Natural killer cell (primary cell): ENCODE data around the gene CHL1. TPM values are rescaled to one million over a fixed set of nuclear protein-coding genes. Genes with fewer than 3 reads are reported as not detected.

ENCODE experiments used
- ATAC-seq, 3 donors: fragments of 150-1000 bp in 2 of 3; fragments of 200-7000 bp in 1 of 3; cut with Tn5 transposase; 1 replicate in 1 of 3; 2 replicates in 2 of 3; pipeline ENCODE4 v1.10.0; 2021; ENCODE audit warnings: mild to moderate bottlenecking in 2 of 3, moderate library complexity in 2 of 3
- DNase-seq, 2 donors: peaks; one replicate each; pipeline versions ENCODE4 v3.0.0 to v3.0.0-alpha.2; 2013 to 2021; ENCODE audit warnings: mixed read lengths in 1 of 2
- H3K27ac ChIP-seq: one replicate; pipeline ENCODE4 v1.5.1; 2013; ENCODE audit warnings: mild to moderate bottlenecking, low read length
- H3K27me3 ChIP-seq: one replicate; pipeline ENCODE4 v1.6.1; 2013; ENCODE audit warnings: low read length; ENCODE audit not compliant: control insufficient read depth, insufficient read depth
- H3K36me3 ChIP-seq: one replicate; pipeline ENCODE4 v1.6.1; 2013; ENCODE audit warnings: low read length; ENCODE audit not compliant: control insufficient read depth, insufficient read depth
- H3K4me1 ChIP-seq: one replicate; pipeline ENCODE4 v1.6.1; 2013; ENCODE audit warnings: low read length; ENCODE audit not compliant: control insufficient read depth, insufficient read depth
- H3K4me3 ChIP-seq: one replicate; pipeline ENCODE4 v1.5.1; 2013; ENCODE audit warnings: low read length
- H3K9me3 ChIP-seq: one replicate; pipeline ENCODE4 v1.6.1; 2013; ENCODE audit warnings: low read length; ENCODE audit not compliant: control insufficient read depth, insufficient read depth
- H3K27ac Mint-ChIP-seq, 2 donors: one replicate each; pipeline ENCODE4 v1.8.0; 2022; ENCODE audit warnings: mild to moderate bottlenecking in 2 of 2, mixed read lengths in 2 of 2, moderate library complexity in 1 of 2
- H3K27me3 Mint-ChIP-seq, 2 donors: one replicate each; pipeline ENCODE4 v1.8.0; 2022; ENCODE audit warnings: low read depth in 2 of 2, mixed read lengths in 2 of 2
- H3K36me3 Mint-ChIP-seq: one replicate; pipeline ENCODE4 v1.8.0; 2022; ENCODE audit warnings: mixed read lengths
- H3K4me1 Mint-ChIP-seq, 2 donors: one replicate each; pipeline ENCODE4 v1.8.0; 2022; ENCODE audit warnings: mixed read lengths in 2 of 2
- H3K4me3 Mint-ChIP-seq: one replicate; pipeline ENCODE4 v1.8.0; 2022; ENCODE audit warnings: mild to moderate bottlenecking, moderate library complexity, mixed read lengths
- H3K9me3 Mint-ChIP-seq, 2 donors: one replicate each; pipeline ENCODE4 v1.8.0; 2022; ENCODE audit warnings: mixed read lengths in 2 of 2
- WGBS: methylation state at CpG from one replicate; pipeline ENCODE4 v1.1.7; 2013; ENCODE audit warnings: missing lambda C conversion rate; ENCODE audit not compliant: insufficient coverage; 5-methylcytosine and 5-hydroxymethylcytosine counted together
- intact Hi-C: fragments of 100-400 bp; cut with micrococcal nuclease; formaldehyde crosslinking; loops from one replicate; pipeline ENCODE4 v1.14.2; 2022
- total RNA-seq, 4 donors: library from RNA; stranded (reverse); fragments of 120-200 nt in 1 of 4; gene quantifications; one replicate each; pipeline versions ENCODE4 v1.2.3 to v1.2.4, GENCODE V29; 2013 to 2022
- TF ChIP-seq, protein P1 (sequence below): fragments of 200-600 bp; IDR thresholded peaks from one replicate; pipeline ENCODE4 v1.8.0; 2022; ENCODE audit warnings: antibody characterized with exemption

Gene CHL1
- total RNA-seq, 3 donors from 2014 or later (not counting 1 experiment from before 2014, with no cell fraction given) = not detected

DNA sequence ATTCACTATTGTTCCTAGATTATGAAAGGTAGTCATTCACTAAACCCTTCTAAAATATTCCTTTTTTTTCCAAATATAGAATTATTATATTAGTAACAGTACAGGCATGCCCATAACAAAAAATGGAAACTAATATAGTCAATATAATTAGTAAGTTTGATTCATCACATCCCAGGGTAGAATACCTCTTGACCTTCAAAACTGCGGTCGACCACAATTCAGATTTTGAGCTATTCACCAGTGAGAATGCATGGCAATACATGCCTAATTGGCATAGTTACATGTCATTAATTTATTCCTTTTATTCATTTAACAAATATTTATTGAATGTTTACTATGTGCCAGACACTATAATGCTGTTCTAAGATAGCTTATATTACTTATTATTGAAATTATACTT lies 98.0 kb downstream of the CHL1 start:
- H3K4me3 Mint-ChIP-seq = no peak overlapping the region
- DNase-seq (no peak), ATAC-seq (no peak)
- no peaks in the 10 kb centered on the region for H3K4me1 ChIP-seq
- H3K27ac Mint-ChIP-seq = no peak overlapping the region
- no peaks in the 10 kb centered on the region for H3K4me1 Mint-ChIP-seq
- no peaks in the 10 kb centered on the region for H3K9me3 ChIP-seq
- H3K27ac ChIP-seq = no peak overlapping the region
- no peaks in the 10 kb centered on the region for H3K36me3 Mint-ChIP-seq
- H3K9me3 Mint-ChIP-seq = peaks cover 11 to 15% of the 10 kb centered on the region in 2 donors
- TF ChIP-seq, protein P1, sequence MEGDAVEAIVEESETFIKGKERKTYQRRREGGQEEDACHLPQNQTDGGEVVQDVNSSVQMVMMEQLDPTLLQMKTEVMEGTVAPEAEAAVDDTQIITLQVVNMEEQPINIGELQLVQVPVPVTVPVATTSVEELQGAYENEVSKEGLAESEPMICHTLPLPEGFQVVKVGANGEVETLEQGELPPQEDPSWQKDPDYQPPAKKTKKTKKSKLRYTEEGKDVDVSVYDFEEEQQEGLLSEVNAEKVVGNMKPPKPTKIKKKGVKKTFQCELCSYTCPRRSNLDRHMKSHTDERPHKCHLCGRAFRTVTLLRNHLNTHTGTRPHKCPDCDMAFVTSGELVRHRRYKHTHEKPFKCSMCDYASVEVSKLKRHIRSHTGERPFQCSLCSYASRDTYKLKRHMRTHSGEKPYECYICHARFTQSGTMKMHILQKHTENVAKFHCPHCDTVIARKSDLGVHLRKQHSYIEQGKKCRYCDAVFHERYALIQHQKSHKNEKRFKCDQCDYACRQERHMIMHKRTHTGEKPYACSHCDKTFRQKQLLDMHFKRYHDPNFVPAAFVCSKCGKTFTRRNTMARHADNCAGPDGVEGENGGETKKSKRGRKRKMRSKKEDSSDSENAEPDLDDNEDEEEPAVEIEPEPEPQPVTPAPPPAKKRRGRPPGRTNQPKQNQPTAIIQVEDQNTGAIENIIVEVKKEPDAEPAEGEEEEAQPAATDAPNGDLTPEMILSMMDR = no peak
- H3K36me3 ChIP-seq = no peaks in the 10 kb centered on the region
- WGBS = no CpG with 5 or more reads among the region's 2 CpGs
- no peaks in the 10 kb centered on the region for H3K27me3 Mint-ChIP-seq
- H3K27me3 ChIP-seq = no peaks in the 10 kb centered on the region
- no peak overlapping the region for H3K4me3 ChIP-seq
- intact Hi-C loops = no loop called here

DNA sequence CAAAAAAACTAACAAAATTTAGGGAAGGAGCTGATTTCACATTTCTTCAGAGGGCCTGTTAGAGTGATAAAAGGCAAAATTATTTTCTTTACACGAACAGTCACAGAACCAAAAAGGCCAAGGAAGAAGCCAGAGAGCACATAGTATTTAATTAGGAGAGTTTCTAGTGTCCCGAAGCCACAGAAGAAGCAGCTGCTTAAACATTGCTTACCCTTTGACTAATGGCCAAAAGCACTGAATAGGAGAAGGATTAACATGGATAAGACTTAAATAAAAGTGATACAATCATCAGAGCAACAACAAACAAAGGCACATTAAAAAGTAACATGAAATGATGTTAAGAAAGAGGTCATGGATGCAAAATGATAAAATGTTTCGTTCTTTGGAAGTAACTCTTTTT lies 98.6 kb downstream of the CHL1 start:
- TF ChIP-seq, protein P1 = no peak
- WGBS = 72% methylated on average over 2 of the region's 3 CpGs
- Mint-ChIP-seq H3K27me3 (no peaks in the 10 kb centered on the region), H3K27ac (no peak overlapping the region), H3K9me3 (peaks cover 11 to 15% of the 10 kb centered on the region in 2 donors), H3K4me1 (no peaks in the 10 kb centered on the region), H3K4me3 (no peak overlapping the region), H3K36me3 (no peaks in the 10 kb centered on the region)
- no peaks in the 10 kb centered on the region for H3K27me3 ChIP-seq
- H3K4me1 ChIP-seq = no peaks in the 10 kb centered on the region
- no peak overlapping the region for H3K4me3 ChIP-seq
- H3K27ac ChIP-seq = no peak overlapping the region
- ATAC-seq (no peak), DNase-seq (no peak)
- intact Hi-C loops = no loop called here
- H3K9me3 ChIP-seq = no peaks in the 10 kb centered on the region
- H3K36me3 ChIP-seq = no peaks in the 10 kb centered on the region

GRCh38 chr3:297585-297984 lies 101.0 kb downstream of the CHL1 start:
- H3K4me3 ChIP-seq = no peak overlapping the region
- TF ChIP-seq, protein P1 = no peak
- H3K27ac Mint-ChIP-seq = no peak overlapping the region
- no peak overlapping the region for H3K27ac ChIP-seq
- no peaks in the 10 kb centered on the region for H3K27me3 ChIP-seq
- no peaks in the 10 kb centered on the region for H3K36me3 ChIP-seq
- H3K27me3 Mint-ChIP-seq = no peaks in the 10 kb centered on the region
- no peaks in the 10 kb centered on the region for H3K36me3 Mint-ChIP-seq
- no peaks in the 10 kb centered on the region for H3K4me1 ChIP-seq
- DNase-seq (no peak), ATAC-seq (no peak)
- no peaks in the 10 kb centered on the region for H3K9me3 ChIP-seq
- peaks cover 16% of the 10 kb centered on the region in 2 donors for H3K9me3 Mint-ChIP-seq
- 61% methylated on average over 2 of the region's 3 CpGs for WGBS
- intact Hi-C loops = no loop called here
- no peak overlapping the region for H3K4me3 Mint-ChIP-seq
- no peaks in the 10 kb centered on the region for H3K4me1 Mint-ChIP-seq

GRCh38 chr3:299590-300301 lies 103.2 kb downstream of the CHL1 start:
- Mint-ChIP-seq H3K9me3 (peaks cover 21 to 23% of the 10 kb centered on the region in 2 donors), H3K27me3 (no peaks in the 10 kb centered on the region), H3K27ac (no peak overlapping the region), H3K4me1 (no peaks in the 10 kb centered on the region), H3K4me3 (no peak overlapping the region), H3K36me3 (peaks cover 5% of the 10 kb centered on the region)
- Histone ChIP-seq H3K4me3 (no peak overlapping the region), H3K4me1 (no peaks in the 10 kb centered on the region), H3K36me3 (no peaks in the 10 kb centered on the region), H3K27me3 (no peaks in the 10 kb centered on the region), H3K9me3 (no peaks in the 10 kb centered on the region), H3K27ac (no peak overlapping the region)
- WGBS = 83% methylated on average over 5 of the region's 5 CpGs
- TF ChIP-seq, protein P1 = no peak
- no peak for ATAC-seq
- intact Hi-C loops = no loop called here
- DNase-seq = no peak
